ENCODE results near the gene RECQL.

GRCh38 chr12:21471294-21471693 lies 30.1 kb downstream of the RECQL start:
- TF ChIP-seq CTCF (IDR thresholded peaks at IDR 0.05) (no peak), EZH2 (IDR thresholded peaks at IDR 0.05) (no peak)

Measured in neural progenitor cell (in vitro differentiated cells).